GM21515 (cell line): Measurements from ENCODE around the gene TCEA2.

Experiments used
- ATAC-seq: cut with Tn5 transposase; IDR thresholded peaks from one replicate; pipeline ENCODE4 v1.9.1; 2021; ENCODE audit not compliant: unreplicated experiment

The TCEA2 gene

DNA sequence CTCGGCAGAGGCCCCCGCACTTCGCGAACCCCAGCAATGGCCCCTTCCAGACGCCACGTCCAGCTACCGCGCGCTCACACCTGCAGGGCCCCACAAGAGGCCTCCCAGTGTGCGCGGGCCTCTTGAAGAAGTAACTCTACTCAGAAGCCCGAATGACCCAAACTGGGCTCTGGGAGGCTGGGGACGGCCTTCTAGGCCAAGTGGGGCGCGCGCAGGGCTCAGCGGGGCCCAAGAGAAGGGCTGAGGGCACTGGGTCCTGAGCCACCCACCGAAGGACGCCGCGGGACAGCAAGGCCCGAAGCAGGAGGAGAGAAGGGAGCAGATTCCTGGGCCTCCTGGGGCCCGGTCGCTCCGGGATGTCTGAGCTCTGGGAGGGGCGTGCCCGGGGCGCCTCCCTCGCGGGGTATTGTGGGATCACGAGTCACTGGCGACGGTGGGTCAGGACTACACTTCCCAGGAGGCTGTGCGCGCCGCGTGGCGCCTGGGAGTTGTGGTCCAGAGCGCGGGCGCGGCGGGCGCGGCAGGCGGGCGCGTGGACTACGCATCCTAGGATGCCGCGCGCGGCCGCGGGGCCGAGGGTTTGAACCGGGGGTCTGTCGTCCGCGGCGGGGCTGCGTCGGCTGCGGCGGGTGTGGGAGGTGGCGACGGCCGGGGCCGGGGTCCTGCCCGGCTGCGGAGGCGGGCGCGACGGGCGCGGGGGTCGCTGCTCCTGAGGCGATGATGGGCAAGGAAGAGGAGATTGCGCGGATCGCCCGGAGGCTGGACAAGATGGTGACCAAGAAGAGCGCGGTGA, at the start of gene TCEA2:
TSS of gene TCEA2 (plus strand) at position 603 of the 793 bp plus-strand sequence. CDS start at position 718, 115 bp downstream.
- ATAC-seq = peak; percentile 70

GRCh38 chr20:64015635-64016034, 47.4 kb upstream of the TCEA2 start:
- no peak for ATAC-seq

DNA sequence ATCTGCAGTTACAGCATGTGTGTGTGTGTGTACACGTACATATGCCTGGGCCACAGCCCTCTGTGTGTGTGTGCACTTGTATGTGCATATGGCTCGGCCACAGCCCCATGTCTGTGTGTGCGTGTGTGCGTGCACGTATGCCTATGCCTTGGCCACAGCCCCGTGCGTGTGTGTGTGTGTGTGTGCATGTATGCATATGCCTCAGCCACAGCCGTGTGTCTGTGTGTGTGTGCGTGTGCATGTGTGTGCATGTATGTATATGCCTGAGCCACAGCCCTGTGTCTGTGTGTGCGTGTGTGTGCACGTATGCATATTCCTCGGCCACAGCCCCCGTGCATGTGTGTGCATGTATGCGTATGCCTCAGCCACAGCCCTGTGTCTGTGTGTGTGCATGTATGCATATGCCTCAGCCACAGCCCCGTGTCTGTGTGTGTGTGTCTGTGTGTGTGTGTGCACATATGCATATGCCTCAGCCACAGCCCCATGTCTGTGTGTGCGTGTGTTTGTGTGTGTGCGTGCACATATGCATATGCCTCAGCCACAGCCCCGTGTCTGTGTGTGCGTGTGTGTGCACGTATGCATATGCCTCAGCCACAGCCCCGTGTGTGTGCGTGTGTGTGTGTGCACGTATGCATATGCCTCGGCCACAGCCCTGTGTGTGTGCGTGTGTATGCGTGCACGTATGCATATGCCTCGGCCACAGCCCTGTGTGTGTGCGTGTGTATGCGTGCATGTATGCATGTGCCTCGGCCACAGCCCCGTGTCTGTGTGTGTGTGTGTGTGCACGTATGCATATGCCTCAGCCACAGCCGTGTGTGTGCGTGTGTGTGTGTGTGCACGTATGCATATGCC, 41.6 kb upstream of the TCEA2 start:
- ATAC-seq = no peak

DNA sequence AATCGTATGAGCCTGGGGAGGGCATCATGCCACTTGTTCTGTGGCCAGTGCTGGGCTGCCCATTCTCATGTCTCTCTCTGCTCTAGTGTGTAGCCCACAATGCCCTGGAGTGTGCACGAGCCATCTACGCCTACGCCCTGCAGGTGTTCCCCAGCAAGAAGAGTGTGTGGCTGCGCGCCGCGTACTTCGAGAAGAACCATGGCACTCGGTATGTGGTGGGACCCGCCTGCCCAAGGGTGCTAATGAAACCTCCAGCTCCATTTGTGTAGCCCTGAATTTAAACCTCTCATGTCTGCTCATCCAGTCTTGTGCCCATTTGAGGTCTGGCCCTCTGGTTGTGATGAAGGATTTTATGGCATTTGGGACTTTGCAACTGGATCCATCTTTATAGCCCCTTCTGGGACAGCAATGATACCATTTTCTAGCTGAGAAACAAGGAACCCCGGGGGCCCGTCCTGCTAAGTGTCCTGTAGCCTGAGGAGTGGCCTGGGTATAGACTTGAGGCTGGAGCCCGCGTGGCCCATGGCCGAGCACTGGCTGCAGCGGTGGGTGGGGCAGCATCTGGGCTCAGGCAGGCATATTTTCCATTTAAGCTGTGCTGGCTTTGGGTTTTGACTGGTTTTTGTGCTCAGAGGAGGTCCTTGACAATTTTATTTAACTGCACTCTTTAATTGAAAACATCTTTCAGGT, 40.2 kb upstream of the TCEA2 start:
- no peak for ATAC-seq

- no peak for ATAC-seq
These were observed 39.4 kb upstream of the TCEA2 start for GRCh38 chr20:64023361-64024140.

DNA sequence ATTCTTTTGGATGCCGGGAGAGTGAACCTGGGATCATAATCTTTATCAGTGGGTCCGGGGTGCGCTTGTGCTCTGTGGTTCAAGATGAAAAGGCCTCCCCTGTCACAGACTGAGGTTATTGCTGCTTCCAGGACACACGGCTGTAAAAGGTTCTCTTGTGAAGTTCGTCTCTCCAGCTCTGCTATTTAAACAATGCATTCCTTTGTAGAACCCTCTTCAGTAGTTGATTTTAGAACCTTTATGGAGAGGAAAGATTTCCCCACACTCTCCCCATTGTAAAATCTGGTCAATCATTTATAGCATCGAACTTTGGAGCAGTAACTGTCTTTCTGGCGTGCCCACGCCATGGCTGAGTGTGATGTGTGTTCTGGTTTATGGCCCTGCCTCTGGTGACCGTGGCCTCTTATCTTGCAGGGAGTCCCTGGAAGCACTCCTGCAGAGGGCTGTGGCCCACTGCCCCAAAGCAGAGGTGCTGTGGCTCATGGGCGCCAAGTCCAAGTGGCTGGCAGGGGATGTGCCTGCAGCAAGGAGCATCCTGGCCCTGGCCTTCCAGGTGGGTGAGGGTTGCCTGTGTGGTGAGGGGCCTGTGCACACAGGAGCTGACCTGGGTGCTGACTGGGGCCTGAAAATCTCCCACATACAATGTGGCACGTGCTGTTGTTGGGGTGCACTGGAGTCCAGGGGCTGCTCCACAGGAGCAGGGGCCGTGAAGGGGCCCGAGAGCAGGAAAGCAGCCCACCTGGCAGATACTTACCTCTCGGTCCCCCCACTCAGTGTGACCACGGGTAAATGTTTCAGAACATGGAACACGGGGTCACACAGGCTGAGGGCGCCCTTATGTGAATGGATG, 38.6 kb upstream of the TCEA2 start:
- no peak for ATAC-seq

GRCh38 chr20:64025101-64025825, 37.7 kb upstream of the TCEA2 start:
- no peak for ATAC-seq

- ATAC-seq = no peak
These were observed 37.1 kb upstream of the TCEA2 start for GRCh38 chr20:64025826-64026412.

DNA sequence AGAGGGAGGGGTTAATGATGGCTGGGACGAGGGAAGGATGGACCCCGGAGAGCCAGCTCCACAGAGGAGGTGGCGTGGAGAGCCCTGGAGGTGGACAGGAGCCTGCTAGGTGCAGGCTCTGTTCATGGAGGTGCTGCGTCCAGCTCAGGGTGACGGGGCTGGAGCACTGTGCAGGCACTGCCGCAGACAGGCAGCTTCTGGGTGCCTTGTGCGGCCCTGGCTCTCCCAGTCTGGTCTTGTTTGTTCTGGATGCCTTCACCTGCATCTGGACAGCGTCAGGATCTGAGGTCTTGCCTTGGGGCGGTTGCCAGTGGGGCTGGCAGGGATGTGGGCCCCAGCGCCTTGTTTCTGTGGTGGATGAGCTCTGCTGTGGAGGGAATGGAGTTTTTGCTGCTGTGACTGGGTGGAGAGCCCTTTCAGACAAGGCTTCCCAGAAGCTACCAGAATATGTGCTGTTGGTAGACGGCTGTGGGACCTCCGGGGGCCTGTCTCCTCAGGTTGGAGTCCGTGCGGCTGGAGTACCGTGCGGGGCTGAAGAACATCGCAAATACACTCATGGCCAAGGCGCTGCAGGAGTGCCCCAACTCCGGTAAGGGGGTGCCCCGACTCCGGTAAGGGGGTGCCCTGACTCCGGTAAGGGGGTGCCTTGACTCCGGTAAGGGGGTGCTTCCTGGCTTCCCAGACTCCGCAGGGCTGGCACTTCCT, 34.9 kb upstream of the TCEA2 start:
- no peak for ATAC-seq

DNA sequence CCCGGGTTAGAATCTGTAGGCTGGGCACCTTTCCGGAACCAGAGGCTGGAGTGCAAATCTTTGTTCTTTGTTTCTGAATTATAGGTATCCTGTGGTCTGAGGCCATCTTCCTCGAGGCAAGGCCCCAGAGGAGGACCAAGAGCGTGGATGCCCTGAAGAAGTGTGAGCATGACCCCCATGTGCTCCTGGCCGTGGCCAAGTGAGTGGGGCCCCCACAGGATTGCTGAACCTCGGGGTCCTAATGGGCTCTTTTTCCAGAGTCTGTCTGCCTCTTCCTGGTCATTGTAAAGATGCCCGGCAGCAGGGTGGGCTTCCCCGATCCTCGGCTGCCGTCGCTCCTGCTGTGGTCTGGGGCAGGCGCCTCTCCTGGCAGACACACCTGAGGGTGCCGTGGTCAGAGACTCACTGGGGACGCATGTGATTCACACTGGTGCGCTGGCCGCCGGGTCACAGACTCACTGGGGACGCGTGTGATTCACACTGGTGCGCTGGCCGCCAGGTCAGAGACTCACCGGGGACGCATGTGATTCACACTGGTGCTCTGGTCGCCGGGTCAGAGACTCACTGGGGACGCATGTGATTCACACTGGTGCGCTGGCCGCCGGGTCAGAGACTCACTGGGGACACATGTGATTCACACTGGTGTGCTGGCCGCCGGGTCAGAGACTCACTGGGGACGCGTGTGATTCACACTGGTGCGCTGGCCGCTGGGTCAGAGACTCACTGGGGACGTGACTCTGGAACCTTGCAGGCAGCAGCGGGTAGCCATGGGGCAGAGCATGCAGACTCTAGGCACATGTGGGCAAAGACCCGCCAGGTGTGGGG, 33.5 kb upstream of the TCEA2 start:
- no peak for ATAC-seq

DNA sequence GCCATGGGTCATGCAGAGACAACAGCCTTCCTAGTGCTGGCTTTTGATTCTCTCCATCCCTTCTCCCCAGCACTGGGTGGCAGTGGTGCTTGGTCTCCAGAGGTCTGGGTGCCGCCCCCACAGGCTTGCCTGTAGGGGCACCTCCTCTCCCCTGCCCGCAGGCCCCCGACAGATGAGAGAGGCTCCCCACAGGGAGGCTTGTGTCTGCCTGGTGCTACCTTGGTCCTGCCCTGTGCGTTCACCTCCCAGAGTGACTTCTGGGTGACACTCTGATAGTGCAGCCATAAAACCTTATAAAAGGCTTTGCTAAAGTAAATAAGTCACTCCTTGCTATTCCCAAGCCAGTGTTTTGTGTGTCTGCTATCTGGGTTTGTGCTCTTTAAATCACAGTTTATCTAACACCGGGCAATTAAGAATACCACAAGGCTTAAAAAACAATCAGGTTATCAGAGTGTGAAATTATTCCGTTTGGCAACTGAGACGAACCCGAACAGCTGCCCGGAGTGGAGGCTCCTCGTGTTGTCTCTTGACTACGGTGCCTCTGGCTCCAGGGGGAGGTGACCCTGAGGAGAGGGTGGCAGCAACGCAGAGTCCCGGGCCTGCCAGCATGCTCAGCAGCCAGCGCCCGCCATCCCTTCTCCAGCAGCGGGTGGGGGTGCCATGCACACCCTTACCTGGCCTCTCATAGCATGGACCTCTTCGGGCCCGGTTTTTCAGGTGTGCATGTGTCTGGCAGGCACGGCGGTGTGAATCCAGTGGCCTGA, 32.4 kb upstream of the TCEA2 start:
- ATAC-seq = no peak

DNA sequence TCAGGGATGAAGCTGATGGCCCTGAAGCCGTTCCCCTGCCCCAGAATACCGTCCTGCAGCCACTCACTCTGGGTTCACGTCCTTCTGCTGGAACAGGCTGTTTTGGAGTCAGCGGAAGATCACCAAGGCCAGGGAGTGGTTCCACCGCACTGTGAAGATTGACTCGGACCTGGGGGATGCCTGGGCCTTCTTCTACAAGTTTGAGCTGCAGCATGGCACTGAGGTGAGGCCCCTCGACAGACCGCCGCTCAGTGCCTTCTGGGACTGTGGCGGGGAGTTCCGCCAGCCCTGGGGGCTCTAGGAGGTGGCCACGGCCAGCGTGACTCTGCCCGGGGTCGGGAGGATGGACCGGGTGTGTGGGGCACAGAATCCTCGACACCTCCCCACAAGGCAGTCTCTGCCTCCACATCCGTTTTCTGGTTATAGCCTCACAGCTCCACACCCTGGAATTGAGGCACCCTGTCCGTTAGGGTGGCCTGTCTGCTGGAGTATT, 31.1 kb upstream of the TCEA2 start:
- ATAC-seq = no peak

DNA sequence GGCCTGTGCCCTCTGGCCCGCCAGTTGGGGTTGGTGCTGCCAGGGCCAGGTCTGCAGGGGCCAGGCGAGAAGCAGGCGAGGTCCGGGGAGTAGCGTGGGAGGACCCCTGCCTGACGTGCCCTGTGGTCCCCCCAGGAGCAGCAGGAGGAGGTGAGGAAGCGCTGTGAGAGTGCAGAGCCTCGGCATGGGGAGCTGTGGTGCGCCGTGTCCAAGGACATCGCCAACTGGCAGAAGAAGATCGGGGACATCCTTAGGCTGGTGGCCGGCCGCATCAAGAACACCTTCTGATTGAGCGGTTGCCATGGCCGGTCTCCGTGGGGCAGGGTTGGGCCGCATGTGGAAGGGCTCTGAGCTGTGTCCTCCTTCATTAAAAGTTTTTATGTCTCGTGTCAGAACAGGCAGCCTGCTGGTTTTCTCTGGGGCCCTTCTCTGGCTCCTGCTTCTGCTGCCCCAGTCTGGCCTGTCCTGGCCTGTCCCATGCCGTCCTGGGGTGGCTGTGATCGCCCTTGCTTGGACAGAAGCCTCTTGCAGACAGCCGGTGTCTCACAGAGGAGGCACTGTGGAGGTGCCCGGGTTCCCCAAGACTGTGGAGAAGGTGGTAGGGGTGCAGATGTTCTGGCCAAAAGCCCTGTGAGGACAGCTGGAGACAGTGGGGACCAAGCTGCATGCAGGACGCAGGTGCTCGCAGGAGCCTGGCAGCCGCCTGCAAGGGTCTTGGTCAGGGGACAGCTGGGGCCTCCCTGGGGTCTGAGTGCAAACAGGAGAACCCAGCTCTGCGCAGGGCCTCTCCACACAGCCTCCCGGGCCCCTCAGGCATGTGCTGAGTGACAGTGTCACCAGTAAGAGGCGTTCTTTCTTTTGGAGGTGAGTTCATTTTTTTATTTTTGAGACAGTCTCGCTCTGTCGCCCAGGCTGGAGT, 30.0 kb upstream of the TCEA2 start:
- ATAC-seq = no peak

DNA sequence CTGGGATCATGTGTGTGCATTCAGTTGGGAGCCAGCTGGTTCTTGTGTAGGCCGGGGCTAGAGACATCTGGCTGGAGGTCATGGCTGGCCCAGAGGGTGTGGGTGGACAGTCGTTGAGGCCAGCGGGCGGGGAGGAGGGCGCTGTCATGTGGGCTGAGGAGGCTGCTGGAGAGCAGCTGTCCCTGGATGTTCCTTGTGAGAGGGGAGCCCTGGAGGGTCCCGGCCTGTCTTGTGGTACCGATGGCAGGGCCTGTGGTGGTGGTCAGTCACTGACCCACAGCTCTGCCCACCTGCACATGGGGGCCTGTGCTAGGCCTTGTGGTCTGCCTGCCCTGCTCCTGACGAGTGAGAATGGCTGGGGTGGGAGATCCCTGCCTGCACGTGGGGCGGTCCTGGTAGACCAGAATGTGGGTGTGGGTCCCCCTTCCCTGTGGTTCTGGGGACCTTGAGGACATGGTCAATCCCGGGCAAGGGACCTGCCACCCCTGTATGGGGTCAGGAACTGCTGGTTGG, 29.0 kb upstream of the TCEA2 start:
- no peak for ATAC-seq
